Measurements from ENCODE around the gene PRSS8.
A peak's percentile ranks its signal among the peaks of the same experiment; 100 is the strongest.
"Not testable (repeated sequence)": the region's sequence is repeated elsewhere in the genome, so short reads cannot be mapped to it uniquely, and the experiment has no call there.

The PRSS8 gene

GRCh38 chr16:31167315-31167714, 31.8 kb upstream of the PRSS8 start:
- H3K9ac ChIP-seq (ENCODE audit: low read depth, low read length, poor library complexity, severe bottlenecking), result no peak overlapping the region
- H3K4me3 ChIP-seq (ENCODE audit: low read length, poor library complexity, severe bottlenecking), result no peak overlapping the region

DNA sequence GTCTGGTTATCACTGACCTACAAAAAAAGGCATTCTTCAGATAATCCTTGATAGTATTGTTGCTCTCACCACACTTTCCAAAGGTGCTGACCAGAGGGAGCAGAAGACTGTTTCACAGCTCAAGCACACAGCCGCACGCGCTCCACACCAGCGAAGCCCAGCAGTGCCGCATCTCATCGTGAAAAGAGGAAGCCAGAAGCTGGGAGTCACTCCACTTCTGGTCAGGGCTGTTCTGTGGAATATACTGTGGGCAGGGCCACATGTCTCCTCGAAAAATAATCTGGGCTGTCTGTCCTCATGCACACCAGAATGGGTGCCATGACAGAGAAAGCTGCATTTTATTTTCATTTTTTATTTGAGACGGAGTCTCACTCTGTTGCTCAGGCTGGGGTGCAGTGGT, 21.6 kb upstream of the PRSS8 start:
- TF ChIP-seq, protein P1, sequence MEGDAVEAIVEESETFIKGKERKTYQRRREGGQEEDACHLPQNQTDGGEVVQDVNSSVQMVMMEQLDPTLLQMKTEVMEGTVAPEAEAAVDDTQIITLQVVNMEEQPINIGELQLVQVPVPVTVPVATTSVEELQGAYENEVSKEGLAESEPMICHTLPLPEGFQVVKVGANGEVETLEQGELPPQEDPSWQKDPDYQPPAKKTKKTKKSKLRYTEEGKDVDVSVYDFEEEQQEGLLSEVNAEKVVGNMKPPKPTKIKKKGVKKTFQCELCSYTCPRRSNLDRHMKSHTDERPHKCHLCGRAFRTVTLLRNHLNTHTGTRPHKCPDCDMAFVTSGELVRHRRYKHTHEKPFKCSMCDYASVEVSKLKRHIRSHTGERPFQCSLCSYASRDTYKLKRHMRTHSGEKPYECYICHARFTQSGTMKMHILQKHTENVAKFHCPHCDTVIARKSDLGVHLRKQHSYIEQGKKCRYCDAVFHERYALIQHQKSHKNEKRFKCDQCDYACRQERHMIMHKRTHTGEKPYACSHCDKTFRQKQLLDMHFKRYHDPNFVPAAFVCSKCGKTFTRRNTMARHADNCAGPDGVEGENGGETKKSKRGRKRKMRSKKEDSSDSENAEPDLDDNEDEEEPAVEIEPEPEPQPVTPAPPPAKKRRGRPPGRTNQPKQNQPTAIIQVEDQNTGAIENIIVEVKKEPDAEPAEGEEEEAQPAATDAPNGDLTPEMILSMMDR (conservative IDR thresholded peaks at IDR 0.05; ENCODE audit: low read length), result no peak
- no peak for TF ChIP-seq EZH2phosphoT487 (IDR thresholded peaks at IDR 0.05; ENCODE audit: borderline replicate concordance)
- H2AFZ ChIP-seq (ENCODE audit: low read length), result 0 out of 2 replicates have a peak overlapping the region, but pooled peaks have one; percentile 48
- H3K9ac ChIP-seq (ENCODE audit: low read depth, low read length, poor library complexity, severe bottlenecking), result no peak overlapping the region
- H3K4me1 ChIP-seq (ENCODE audit: insufficient read depth, low read length, poor library complexity, severe bottlenecking), result no peaks in the 10 kb centered on the region
- H3K9me2 ChIP-seq (replicated peaks; ENCODE audit: low read depth, low read length), result no peaks in the 10 kb centered on the region
- H3K4me3 ChIP-seq (ENCODE audit: low read length, poor library complexity, severe bottlenecking), result no peak overlapping the region
- H3K9me3 ChIP-seq (ENCODE audit: insufficient read depth, low read depth, low read length), result no peaks in the 10 kb centered on the region
- no peaks in the 10 kb centered on the region for H3K27me3 ChIP-seq (ENCODE audit: insufficient read depth, low read length, poor library complexity, severe bottlenecking)
- no peaks in the 10 kb centered on the region for H3K36me3 ChIP-seq (ENCODE audit: insufficient read depth, low read length)
- no peaks in the 10 kb centered on the region for H3K79me2 ChIP-seq (ENCODE audit: insufficient read depth, low read length)
- no peaks in the 10 kb centered on the region for H3F3A ChIP-seq (ENCODE audit: low read depth)
- H4K20me1 ChIP-seq (ENCODE audit: insufficient read depth, low read length, poor library complexity, severe bottlenecking), result no peaks in the 10 kb centered on the region
- no peak overlapping the region for H3K4me2 ChIP-seq (ENCODE audit: low read depth, low read length, poor library complexity, severe bottlenecking)

More at GRCh38 chr16:31167315-31167714, 31.8 kb upstream of the PRSS8 start:
- TF ChIP-seq, protein P1 (conservative IDR thresholded peaks at IDR 0.05; ENCODE audit: low read length), result no peak
- TF ChIP-seq EZH2phosphoT487 (IDR thresholded peaks at IDR 0.05; ENCODE audit: borderline replicate concordance), result no peak
- Histone ChIP-seq H3K9me3 (ENCODE audit: insufficient read depth, low read depth, low read length) (no peaks in the 10 kb centered on the region), H3K27me3 (ENCODE audit: insufficient read depth, low read length, poor library complexity, severe bottlenecking) (no peaks in the 10 kb centered on the region), H3K9me2 (replicated peaks; ENCODE audit: low read depth, low read length) (no peaks in the 10 kb centered on the region), H3K79me2 (ENCODE audit: insufficient read depth, low read length) (no peaks in the 10 kb centered on the region), H2AFZ (ENCODE audit: low read length) (no peak overlapping the region), H3K4me2 (ENCODE audit: low read depth, low read length, poor library complexity, severe bottlenecking) (no peak overlapping the region), H3F3A (ENCODE audit: low read depth) (no peaks in the 10 kb centered on the region), H4K20me1 (ENCODE audit: insufficient read depth, low read length, poor library complexity, severe bottlenecking) (no peaks in the 10 kb centered on the region), H3K4me1 (ENCODE audit: insufficient read depth, low read length, poor library complexity, severe bottlenecking) (peaks cover 3% of the 10 kb centered on the region), H3K36me3 (ENCODE audit: insufficient read depth, low read length) (no peaks in the 10 kb centered on the region)

GRCh38 chr16:31150976-31151375, 15.4 kb upstream of the PRSS8 start:
- H3K9me3 ChIP-seq (ENCODE audit: insufficient read depth, low read depth, low read length); H2AFZ ChIP-seq (ENCODE audit: low read length); H3K36me3 ChIP-seq (ENCODE audit: insufficient read depth, low read length); H3K9ac ChIP-seq (ENCODE audit: low read depth, low read length, poor library complexity, severe bottlenecking); H3F3A ChIP-seq (ENCODE audit: low read depth); H3K4me1 ChIP-seq (ENCODE audit: insufficient read depth, low read length, poor library complexity, severe bottlenecking); H3K4me3 ChIP-seq (ENCODE audit: low read length, poor library complexity, severe bottlenecking); H3K79me2 ChIP-seq (ENCODE audit: insufficient read depth, low read length); H3K4me2 ChIP-seq (ENCODE audit: low read depth, low read length, poor library complexity, severe bottlenecking); H4K20me1 ChIP-seq (ENCODE audit: insufficient read depth, low read length, poor library complexity, severe bottlenecking); H3K9me2 ChIP-seq (replicated peaks; ENCODE audit: low read depth, low read length); H3K27me3 ChIP-seq (ENCODE audit: insufficient read depth, low read length, poor library complexity, severe bottlenecking): not testable (repeated sequence)
